GM19467 (cell line): Measurements from ENCODE around the gene ATN1.
"Not testable (repeated sequence)": the region's sequence is repeated elsewhere in the genome, so short reads cannot be mapped to it uniquely, and the experiment has no call there.

Experiments
- ATAC-seq: cut with Tn5 transposase; IDR thresholded peaks from one replicate; pipeline ENCODE4 v1.9.1; 2021; ENCODE audit warnings: mild to moderate bottlenecking, moderate library complexity; ENCODE audit not compliant: unreplicated experiment

ATN1 gene

DNA sequence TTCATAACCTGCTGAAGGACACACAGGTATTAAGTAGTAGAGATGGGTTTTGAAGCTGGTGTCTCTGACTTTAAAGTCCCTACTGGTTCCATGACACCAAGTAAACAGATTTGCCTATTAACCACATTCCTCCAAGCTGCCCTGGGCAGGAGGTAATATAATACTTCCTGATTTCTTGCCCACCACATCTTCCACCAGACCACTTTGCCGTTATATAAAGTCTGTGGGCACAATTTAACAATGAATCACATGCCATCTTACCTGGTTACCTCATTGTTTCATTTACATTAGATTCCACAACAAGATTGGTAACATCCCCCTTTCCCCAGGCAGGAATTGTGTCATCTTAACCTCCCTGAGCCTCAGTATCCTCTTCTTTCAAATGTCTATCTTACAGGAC is 24.0 kb upstream of the ATN1 start:
- ATAC-seq: no peak

DNA sequence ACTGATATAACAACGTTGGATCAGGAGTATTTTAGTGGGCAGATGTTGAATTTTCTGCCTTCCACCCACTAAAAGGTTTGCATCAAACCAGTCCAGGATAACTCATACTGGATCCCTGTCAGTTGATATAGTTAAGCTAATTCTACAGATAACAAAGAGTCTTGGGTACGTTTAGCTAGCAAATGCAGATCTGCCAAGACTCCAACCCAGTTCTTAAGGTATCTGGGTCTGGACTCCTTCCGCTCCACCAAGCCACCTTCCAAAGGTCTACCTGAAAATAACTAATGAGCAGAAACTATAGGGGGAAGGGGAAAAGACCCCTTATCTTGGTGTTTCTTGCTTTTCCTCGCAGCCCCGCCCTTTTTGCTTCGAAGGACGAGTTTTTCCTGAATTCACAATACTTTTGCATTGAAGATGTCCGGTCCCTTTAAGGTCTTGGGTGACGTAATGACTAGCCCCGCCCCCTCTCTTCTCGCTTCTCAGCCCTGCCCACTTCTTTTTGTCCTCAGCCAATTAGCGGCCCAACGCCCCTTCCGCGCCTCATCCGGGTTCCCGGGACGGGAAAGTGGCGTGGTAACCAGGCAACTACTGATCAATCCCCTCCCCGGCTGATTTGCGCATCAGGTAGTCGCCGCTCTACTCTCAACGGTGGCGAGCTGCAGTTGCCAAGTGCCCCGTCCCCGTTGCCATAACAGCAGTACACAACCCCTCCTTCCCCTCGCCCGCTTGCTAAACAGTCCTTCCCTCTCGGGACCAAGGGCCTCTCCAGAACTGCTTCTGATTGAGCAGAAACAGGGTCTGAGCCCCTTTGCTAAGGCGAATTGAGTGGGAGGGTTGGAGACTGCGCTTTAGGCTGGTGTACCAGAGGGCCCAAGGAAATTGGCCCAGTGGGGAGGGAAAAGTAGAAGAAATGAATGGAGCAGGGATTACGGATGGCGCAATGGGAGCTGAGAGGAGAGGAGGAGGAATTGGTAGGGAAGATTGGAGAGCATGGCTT is 23.2 kb upstream of the ATN1 start, which contains the start of gene LRRC23:
Gene LRRC23, plus strand, starts transcription at position 543 of the 997 bp plus-strand sequence. CDS start 812 bp downstream, outside the sequence.
- ATAC-seq: peak; percentile 85

DNA sequence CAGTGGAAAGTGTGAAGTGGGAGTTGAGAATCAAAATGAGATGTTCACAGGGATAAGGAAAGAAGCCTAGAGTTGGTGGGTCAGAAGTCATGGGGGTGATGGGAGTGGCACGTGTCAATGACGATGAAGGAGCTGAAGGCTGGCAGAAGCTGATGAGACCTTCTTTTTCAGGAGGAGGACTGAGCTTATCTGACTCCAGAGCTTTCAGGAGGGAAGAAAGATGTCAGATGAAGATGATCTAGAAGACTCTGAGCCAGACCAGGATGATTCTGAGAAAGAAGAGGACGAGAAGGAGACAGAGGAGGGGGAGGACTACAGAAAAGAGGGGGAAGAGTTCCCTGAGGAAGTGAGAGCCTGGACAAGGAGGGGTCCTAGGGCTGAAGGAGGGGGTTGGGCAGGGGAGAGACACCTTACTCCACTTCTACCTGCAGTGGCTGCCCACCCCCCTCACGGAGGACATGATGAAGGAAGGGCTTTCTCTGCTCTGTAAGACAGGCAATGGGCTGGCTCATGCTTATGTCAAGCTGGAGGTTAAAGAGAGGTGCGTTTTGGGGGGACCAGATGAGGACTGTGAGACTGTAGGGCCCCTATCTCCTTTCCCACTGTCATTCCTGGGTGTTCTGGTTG is 22.2 kb upstream of the ATN1 start:
- ATAC-seq: no peak

DNA sequence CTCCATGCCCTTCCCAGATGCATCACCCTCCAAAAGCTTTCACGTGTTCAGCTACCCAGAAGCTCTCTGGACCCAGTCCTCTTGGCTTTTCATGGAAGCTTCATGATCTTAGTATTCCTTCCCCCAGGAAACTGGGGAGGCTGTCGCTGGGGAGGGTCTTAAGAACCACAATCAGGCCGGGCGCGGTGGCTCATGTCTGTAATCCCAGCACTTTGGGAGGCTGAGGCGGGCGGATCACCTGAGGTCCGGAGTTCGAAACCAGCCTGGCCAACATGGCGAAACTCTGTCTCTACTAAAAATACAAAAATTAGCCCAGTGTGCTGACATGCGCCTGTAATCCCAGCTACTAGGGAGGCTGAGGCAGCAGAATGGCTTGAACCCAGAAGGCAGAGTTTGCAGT is 19.6 kb upstream of the ATN1 start:
- ATAC-seq: not testable (repeated sequence)

DNA sequence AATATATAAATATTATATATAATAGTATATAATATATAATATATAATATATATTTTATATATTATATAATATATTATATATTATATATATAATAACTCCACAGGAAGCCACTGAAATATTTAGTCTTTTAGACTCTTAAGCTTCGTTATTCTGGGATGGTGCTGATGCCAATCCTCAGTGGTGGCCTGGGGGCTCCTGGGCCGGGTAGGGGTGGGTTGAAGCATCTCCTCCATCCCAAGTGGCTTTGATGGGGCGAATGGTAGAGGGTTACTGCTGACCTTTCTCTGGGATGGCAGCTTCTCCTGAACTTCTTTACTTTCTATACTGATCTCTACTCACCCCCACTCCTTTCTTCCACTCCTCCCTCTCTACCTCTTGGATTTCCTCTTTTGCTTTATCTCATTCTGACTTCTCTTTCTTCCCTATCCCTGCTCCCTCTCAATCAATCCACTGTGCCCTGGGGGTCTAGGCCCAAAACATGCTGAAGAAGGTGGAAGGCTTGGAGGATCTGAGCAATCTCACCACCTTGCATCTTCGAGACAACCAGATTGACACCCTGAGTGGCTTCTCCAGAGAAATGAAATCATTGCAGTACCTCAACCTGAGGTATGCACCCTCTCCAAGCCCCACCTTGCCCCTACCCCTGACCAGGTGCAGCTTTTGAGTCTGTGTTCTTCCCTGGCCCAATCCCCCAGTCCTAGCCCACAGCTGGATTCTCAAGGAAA is 18.2 kb upstream of the ATN1 start:
- ATAC-seq: no peak

DNA sequence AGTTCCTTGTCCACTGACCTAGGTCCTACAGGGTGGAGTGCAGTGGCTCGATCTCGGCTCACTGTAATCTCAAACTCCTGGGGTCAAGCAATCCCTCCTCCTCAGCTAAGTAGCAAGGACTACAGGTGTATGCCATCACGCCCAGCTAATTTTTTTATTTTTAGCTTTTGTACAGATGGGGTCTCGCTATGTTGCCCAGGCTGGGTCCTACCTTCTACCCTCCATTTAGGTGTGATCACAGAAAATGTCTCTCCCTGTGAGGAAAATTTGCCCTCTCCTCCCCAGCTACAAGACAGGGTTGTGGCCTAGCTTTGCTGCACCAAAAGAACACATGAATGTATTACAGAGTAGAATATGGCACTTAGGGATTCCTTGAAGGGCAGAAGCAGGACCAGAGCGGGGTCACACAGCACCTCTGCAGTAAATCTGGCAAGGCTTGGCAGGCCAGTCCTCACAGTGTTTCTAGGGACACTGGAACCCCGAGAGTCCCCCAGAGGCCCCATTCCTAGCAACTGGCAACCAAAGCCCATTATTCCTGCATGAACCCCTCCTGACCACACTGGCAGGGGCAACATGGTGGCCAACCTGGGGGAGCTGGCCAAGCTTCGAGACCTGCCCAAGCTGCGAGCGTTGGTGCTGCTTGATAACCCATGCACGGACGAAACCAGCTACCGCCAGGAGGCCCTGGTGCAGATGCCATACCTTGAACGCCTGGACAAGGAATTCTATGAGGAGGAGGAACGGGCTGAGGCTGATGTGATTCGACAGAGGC is 15.4 kb upstream of the ATN1 start:
- no peak for ATAC-seq

DNA sequence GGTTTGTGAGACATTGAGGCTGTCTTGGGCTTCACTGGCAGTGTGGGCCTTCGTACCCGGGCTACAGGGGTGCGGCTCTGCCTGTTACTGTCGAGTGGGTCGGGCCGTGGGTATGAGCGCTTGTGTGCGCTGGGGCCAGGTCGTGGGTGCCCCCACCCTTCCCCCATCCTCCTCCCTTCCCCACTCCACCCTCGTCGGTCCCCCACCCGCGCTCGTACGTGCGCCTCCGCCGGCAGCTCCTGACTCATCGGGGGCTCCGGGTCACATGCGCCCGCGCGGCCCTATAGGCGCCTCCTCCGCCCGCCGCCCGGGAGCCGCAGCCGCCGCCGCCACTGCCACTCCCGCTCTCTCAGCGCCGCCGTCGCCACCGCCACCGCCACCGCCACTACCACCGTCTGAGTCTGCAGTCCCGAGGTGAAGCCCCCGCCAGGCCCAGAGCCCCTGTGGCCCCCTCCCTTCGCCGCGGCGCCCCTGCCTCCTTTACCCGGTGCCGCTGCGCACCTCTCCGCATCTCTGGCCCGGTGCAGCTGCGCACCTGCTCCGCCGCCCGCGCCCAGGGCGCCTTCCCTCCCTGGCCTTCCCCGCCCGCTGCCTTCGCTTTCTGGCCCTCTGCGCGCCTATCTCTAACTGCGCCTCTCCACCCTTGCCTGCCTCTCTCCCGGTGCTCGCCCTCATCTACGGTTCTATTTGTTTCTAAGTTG is 13.4 kb upstream of the ATN1 start, which contains the start of gene ENO2:
Gene ENO2, plus strand, starts transcription at position 335 of the 701 bp plus-strand sequence. CDS start 1,253 bp downstream, outside the sequence.
- ATAC-seq: no peak

DNA sequence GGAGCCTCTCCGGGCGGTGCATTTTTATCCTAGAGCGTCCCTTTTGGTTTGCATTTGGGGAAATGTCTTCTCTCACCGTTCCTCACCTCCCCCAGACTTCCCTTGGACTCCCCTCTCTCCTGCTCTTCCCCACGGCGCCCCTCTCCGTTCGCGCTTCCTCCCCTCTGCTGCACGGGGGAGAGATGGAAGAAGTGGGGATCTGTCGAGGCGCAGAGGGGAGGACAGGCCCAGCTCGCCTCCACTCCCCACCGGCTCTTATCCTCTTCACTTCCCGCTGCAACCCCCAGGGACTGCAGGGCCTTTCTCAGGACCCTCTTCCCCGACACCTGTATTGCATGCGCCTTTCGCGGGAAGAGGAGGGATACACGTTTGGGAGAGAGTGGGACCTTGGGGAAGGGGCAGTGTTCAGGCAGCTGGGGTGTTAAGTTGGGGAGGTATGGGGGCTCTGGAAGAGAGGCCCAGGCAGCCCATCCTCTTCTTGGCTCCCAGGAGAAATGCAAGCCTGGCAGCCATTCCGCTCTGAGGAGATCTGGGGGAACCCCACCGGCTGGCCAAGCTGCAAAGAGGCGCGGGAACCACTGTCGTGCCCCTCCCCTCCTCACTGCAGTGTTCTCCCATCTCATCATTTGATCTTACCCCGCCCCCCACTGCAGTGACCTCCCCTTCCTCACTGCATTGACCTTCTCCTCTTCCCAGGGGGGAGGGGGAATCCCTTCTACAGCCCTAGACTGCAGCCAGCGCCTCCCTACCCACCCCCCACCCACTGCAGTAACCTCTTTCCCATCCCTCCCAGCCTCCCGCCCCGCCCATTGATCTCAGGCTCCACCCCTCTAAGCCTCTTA is 12.6 kb upstream of the ATN1 start:
- no peak for ATAC-seq

DNA sequence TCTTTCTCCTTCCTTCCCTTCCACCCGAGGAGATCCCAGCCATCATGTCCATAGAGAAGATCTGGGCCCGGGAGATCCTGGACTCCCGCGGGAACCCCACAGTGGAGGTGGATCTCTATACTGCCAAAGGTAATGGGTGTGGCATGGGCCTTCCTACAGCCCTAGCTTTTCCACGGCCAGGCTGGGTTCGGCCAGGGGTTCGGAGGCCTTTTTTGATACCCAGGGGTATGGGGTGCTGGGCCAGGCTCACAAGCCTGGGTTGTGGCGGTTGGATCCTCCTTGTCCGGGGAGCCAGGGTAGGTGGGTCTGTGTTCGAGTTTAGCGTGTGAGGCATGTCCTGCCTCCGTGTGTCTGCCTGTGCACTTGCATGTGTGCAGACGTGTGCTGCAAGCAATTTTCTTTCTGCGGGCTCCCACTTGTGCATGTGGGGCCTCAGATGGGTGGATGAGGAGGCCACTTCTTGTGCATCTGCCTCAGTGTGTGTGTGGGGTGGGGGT is 11.9 kb upstream of the ATN1 start:
- ATAC-seq: no peak

DNA sequence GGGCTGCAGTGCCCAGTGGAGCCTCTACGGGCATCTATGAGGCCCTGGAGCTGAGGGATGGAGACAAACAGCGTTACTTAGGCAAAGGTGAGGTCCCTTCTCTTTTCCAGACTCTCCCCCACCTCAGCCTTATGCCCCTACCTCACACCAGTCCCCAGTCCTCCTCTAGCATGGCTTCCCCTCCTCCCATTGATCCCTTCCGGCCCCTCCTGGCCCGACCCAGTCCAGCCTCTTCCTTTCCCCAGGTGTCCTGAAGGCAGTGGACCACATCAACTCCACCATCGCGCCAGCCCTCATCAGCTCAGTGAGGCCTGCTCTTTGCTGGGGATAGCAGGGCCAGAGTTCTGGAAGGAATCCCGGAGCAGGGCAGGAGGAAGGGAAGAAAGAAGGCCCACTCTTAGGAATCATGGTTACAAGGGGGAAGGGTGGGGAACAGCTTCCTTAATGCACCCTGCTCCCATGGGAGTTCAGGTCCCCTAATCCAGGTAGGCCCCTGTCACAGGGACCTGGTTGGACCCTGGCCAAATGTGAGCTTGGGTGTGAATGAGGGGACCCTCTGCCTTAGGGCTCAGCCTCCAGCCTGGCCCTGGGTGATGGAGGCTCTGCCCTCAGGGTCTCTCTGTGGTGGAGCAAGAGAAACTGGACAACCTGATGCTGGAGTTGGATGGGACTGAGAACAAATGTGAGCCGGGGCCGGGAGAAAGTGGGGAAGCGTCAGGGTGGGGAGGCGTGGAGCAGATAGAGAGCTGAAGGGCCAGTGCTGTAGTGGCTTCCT is 11.1 kb upstream of the ATN1 start:
- no peak for ATAC-seq

DNA sequence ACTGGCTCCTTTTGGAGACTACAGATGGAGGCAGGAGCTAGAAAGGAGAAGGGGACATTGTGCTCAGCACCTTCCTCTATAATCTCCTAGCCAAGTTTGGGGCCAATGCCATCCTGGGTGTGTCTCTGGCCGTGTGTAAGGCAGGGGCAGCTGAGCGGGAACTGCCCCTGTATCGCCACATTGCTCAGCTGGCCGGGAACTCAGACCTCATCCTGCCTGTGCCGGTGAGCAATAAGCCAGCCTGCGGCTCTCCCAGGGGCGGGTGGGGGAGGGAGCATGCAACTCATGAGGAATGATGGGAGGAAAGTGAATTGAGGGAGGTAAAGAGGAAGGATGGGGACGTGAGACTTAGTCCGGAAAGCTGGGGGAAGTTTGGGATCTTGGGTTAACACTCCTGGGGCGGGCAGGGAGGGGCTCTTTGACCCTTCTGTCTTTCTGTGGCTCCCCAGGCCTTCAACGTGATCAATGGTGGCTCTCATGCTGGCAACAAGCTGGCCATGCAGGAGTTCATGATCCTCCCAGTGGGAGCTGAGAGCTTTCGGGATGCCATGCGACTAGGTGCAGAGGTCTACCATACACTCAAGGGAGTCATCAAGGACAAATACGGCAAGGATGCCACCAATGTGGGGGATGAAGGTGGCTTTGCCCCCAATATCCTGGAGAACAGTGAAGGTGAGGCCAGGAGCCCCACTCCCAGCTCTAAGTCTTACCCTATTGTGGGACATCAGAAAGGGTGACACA is 10.1 kb upstream of the ATN1 start:
- no peak for ATAC-seq

DNA sequence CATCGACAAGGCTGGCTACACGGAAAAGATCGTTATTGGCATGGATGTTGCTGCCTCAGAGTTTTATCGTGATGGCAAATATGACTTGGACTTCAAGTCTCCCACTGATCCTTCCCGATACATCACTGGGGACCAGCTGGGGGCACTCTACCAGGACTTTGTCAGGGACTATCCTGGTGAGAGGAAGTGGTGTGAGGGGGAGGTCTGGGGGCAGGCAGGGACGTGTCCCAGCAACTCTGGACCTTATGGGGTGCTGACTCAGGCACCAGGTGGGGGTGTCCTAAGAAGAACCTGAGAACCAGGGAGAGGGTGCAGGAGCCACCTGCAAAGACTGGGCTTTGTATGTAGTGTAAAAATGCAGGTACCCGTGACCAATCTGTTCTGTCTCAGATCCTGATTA is 8.2 kb upstream of the ATN1 start:
- ATAC-seq: no peak

DNA sequence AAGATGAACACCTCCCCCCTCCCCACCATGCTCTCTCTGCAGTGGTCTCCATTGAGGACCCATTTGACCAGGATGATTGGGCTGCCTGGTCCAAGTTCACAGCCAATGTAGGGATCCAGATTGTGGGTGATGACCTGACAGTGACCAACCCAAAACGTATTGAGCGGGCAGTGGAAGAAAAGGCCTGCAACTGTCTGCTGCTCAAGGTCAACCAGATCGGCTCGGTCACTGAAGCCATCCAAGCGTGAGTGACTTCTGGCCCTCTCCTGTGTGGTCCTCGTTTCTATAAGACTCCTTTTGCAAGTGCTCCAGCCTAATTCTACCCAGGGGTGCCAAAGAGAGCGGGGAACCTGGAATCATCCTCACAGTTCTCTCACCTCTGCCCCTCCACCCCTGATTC is 6.2 kb upstream of the ATN1 start:
- ATAC-seq: no peak

DNA sequence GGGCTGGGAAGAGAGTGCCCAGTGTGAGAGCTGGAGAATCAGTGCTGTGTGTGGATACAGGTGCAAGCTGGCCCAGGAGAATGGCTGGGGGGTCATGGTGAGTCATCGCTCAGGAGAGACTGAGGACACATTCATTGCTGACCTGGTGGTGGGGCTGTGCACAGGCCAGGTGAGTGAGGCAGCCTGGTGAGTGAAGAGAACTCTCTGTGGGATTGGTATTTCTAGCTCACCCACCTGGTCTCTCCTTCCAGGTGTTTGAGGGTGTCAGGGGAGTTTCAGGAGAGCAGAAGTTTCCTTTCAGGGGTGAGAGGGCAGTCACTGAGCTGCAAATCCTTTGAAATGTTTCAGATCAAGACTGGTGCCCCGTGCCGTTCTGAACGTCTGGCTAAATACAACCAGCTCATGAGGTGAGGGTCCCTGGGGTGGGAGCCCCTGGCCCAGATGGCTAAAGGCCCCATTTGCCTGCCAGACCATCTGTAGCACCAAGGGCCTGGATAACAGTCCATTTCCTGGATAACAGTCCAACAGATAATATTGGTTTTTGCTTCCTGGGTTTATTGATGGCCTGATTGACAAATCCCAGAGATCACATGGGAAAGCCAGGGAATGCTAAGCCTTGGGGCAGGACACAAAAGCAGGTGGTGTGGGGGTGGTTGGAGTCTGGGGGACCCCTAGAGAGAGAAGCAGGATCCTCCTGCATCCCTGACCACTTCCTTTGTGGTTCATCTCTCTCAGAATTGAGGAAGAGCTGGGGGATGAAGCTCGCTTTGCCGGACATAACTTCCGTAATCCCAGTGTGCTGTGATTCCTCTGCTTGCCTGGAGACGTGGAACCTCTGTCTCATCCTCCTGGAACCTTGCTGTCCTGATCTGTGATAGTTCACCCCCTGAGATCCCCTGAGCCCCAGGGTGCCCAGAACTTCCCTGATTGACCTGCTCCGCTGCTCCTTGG is 5.5 kb upstream of the ATN1 start:
- ATAC-seq: no peak

DNA sequence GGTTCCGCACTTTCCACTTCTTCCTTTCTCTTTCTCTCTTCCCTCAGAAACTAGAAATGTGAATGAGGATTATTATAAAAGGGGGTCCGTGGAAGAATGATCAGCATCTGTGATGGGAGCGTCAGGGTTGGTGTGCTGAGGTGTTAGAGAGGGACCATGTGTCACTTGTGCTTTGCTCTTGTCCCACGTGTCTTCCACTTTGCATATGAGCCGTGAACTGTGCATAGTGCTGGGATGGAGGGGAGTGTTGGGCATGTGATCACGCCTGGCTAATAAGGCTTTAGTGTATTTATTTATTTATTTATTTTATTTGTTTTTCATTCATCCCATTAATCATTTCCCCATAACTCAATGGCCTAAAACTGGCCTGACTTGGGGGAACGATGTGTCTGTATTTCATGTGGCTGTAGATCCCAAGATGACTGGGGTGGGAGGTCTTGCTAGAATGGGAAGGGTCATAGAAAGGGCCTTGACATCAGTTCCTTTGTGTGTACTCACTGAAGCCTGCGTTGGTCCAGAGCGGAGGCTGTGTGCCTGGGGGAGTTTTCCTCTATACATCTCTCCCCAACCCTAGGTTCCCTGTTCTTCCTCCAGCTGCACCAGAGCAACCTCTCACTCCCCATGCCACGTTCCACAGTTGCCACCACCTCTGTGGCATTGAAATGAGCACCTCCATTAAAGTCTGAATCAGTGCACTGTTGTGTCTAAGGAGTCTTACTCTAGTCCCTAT is 4.6 kb upstream of the ATN1 start:
- no peak for ATAC-seq

DNA sequence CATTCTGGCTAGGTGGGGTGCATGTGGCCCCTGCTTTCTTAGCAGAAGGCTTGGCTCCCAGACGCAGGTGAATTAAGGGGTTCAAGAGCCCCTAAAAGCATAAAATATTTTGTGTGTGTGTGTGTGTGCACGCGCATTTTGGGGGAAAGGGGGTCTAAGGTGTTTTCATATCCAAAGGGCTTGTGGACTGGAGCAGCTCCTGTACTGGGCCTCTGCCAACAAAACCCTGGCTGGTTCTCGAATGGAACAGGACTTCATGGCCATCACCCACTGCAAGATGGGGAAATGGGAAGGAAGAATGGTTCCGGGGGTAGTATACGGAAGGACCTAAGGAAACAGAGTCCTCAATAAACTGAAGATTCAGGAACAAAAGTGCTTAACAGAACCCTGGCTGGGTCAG is 3.9 kb upstream of the ATN1 start:
- ATAC-seq: no peak
